Measurements from ENCODE around the gene EFS. TPM values are rescaled to one million over a fixed set of nuclear protein-coding genes. Genes with fewer than 3 reads are reported as not detected.
A peak's percentile ranks its signal among the peaks of the same experiment; 100 is the strongest.

The EFS gene
- polyA plus RNA-seq, 4 donors, result 0.54 to 11.5 (median 1.8) TPM

GRCh38 chr14:23320584-23321571 is 44.1 kb downstream of the EFS start, which contains the start of gene PABPN1:
PABPN1 (plus strand) TSS chr14:23321457; CDS start chr14:23321470, 13 bp downstream.
- 4% methylated on average over 56 to 63 of the region's 63 CpGs for WGBS, 3 donors
- Histone ChIP-seq H3K36me3 (ENCODE audit: control insufficient read depth in 3 of 3, insufficient read depth in 2 of 3, low read depth in 1 of 3, low read length in 3 of 3) (peaks cover 14 to 42% (median 16%) of the 10 kb centered on the region in 3 donors), H3K4me3 (ENCODE audit: low read depth in 1 of 3, low read length in 3 of 3) (peak within 1 kb of the TSS; percentile 64 to 99 (median 71)), H3K9me3 (ENCODE audit: control insufficient read depth in 2 of 2, insufficient read depth in 1 of 2, low read depth in 1 of 2, low read length in 1 of 2) (peaks cover 2 to 3% of the 10 kb centered on the region in 2 donors), H3K27me3 (ENCODE audit: control insufficient read depth in 3 of 3, insufficient read depth in 3 of 3, low read length in 3 of 3) (no peaks in the 10 kb centered on the region), H3K27ac (ENCODE audit: low read depth in 1 of 3, low read length in 2 of 3) (peak within 1 kb of the TSS; percentile 91 to 99 (median 98)), H3K4me1 (ENCODE audit: control insufficient read depth in 3 of 3, insufficient read depth in 2 of 3, low read depth in 1 of 3, low read length in 2 of 3) (peaks cover 2 to 15% (median 3%) of the 10 kb centered on the region in 3 donors)
- FAIRE-seq, result peak; percentile 64
- DNase-seq, result peak; percentile 100

GRCh38 chr14:23319746-23320583 is 45.0 kb downstream of the EFS start:
- DNase-seq, result no peak
- Histone ChIP-seq H3K9me3 (ENCODE audit: control insufficient read depth in 2 of 2, insufficient read depth in 1 of 2, low read depth in 1 of 2, low read length in 1 of 2) (peaks cover 2 to 3% of the 10 kb centered on the region in 2 donors), H3K27me3 (ENCODE audit: control insufficient read depth in 3 of 3, insufficient read depth in 3 of 3, low read length in 3 of 3) (no peaks in the 10 kb centered on the region), H3K27ac (ENCODE audit: low read depth in 1 of 3, low read length in 2 of 3) (peak overlapping the region; percentile 91 to 99 (median 98)), H3K4me1 (ENCODE audit: control insufficient read depth in 3 of 3, insufficient read depth in 2 of 3, low read depth in 1 of 3, low read length in 2 of 3) (peaks cover 2 to 15% (median 3%) of the 10 kb centered on the region in 3 donors), H3K36me3 (ENCODE audit: control insufficient read depth in 3 of 3, insufficient read depth in 2 of 3, low read depth in 1 of 3, low read length in 3 of 3) (peaks cover 10 to 35% (median 15%) of the 10 kb centered on the region in 3 donors), H3K4me3 (ENCODE audit: low read depth in 1 of 3, low read length in 3 of 3) (peak overlapping the region; percentile 36 to 48 (median 45))
- no peak for FAIRE-seq
- WGBS, 3 donors, result 84 to 91% (median 88%) methylated on average over 17 of the region's 17 CpGs

- WGBS, 3 donors, result 79 to 87% (median 83%) methylated on average over 5 of the region's 5 CpGs
- Histone ChIP-seq H3K36me3 (ENCODE audit: control insufficient read depth in 3 of 3, insufficient read depth in 2 of 3, low read depth in 1 of 3, low read length in 3 of 3) (peaks cover 0 to 21% (median 2%) of the 10 kb centered on the region in 3 donors), H3K4me3 (ENCODE audit: low read depth in 1 of 3, low read length in 3 of 3) (no peak overlapping the region), H3K4me1 (ENCODE audit: control insufficient read depth in 3 of 3, insufficient read depth in 2 of 3, low read depth in 1 of 3, low read length in 2 of 3) (peaks cover 0 to 8% (median 0%) of the 10 kb centered on the region in 3 donors), H3K27ac (ENCODE audit: low read depth in 1 of 3, low read length in 2 of 3) (no peak overlapping the region), H3K9me3 (ENCODE audit: control insufficient read depth in 2 of 2, insufficient read depth in 1 of 2, low read depth in 1 of 2, low read length in 1 of 2) (peaks cover 2 to 3% of the 10 kb centered on the region in 2 donors), H3K27me3 (ENCODE audit: control insufficient read depth in 3 of 3, insufficient read depth in 3 of 3, low read length in 3 of 3) (no peaks in the 10 kb centered on the region)
- FAIRE-seq, result no peak
- DNase-seq, result no peak
Measured at GRCh38 chr14:23316300-23316699, 48.7 kb downstream of the EFS start.

GRCh38 chr14:23310546-23310945 is 54.4 kb downstream of the EFS start:
- peaks cover 10 to 30% (median 11%) of the 10 kb centered on the region in 3 donors for H3K4me1 ChIP-seq (ENCODE audit: control insufficient read depth in 3 of 3, insufficient read depth in 2 of 3, low read depth in 1 of 3, low read length in 2 of 3)
- no peak overlapping the region for H3K4me3 ChIP-seq (ENCODE audit: low read depth in 1 of 3, low read length in 3 of 3)
- no peak overlapping the region for H3K27ac ChIP-seq (ENCODE audit: low read depth in 1 of 3, low read length in 2 of 3)
- no peaks in the 10 kb centered on the region for H3K27me3 ChIP-seq (ENCODE audit: control insufficient read depth in 3 of 3, insufficient read depth in 3 of 3, low read length in 3 of 3)
- 95 to 100% (median 100%) methylated on average over 1 of the region's 1 CpG for whole genome bisulfite sequencing, 3 donors
- H3K36me3 ChIP-seq (ENCODE audit: control insufficient read depth in 3 of 3, insufficient read depth in 2 of 3, low read depth in 1 of 3, low read length in 3 of 3), result peaks cover 0 to 38% (median 4%) of the 10 kb centered on the region in 3 donors
- DNase-seq (no peak), FAIRE-seq (no peak)
- no peaks in the 10 kb centered on the region for H3K9me3 ChIP-seq (ENCODE audit: control insufficient read depth in 2 of 2, insufficient read depth in 1 of 2, low read depth in 1 of 2, low read length in 1 of 2)

- no peak for DNase-seq
- no peak overlapping the region for H3K27ac ChIP-seq (ENCODE audit: low read depth in 1 of 3, low read length in 2 of 3)
- peaks cover 10 to 35% (median 11%) of the 10 kb centered on the region in 3 donors for H3K4me1 ChIP-seq (ENCODE audit: control insufficient read depth in 3 of 3, insufficient read depth in 2 of 3, low read depth in 1 of 3, low read length in 2 of 3)
- H3K36me3 ChIP-seq (ENCODE audit: control insufficient read depth in 3 of 3, insufficient read depth in 2 of 3, low read depth in 1 of 3, low read length in 3 of 3), result peaks cover 0 to 37% (median 2%) of the 10 kb centered on the region in 3 donors
- WGBS, 3 donors, result 73 to 86% (median 81%) methylated on average over 17 of the region's 17 CpGs
- no peaks in the 10 kb centered on the region for H3K27me3 ChIP-seq (ENCODE audit: control insufficient read depth in 3 of 3, insufficient read depth in 3 of 3, low read length in 3 of 3)
- no peak for FAIRE-seq
- H3K9me3 ChIP-seq (ENCODE audit: control insufficient read depth in 2 of 2, insufficient read depth in 1 of 2, low read depth in 1 of 2, low read length in 1 of 2), result no peaks in the 10 kb centered on the region
- H3K4me3 ChIP-seq (ENCODE audit: low read depth in 1 of 3, low read length in 3 of 3), result peak overlapping the region in 1 of 3 donors; percentile 89
Measured at GRCh38 chr14:23308721-23309445, 56.1 kb downstream of the EFS start.

- H3K36me3 ChIP-seq (ENCODE audit: control insufficient read depth in 3 of 3, insufficient read depth in 2 of 3, low read depth in 1 of 3, low read length in 3 of 3), result peaks cover 0 to 36% (median 2%) of the 10 kb centered on the region in 3 donors
- 87 to 88% (median 88%) methylated on average over 22 of the region's 22 CpGs for WGBS, 3 donors
- H3K9me3 ChIP-seq (ENCODE audit: control insufficient read depth in 2 of 2, insufficient read depth in 1 of 2, low read depth in 1 of 2, low read length in 1 of 2), result no peaks in the 10 kb centered on the region
- peak overlapping the region in 2 of 3 donors; percentile 76 to 96 for H3K27ac ChIP-seq (ENCODE audit: low read depth in 1 of 3, low read length in 2 of 3)
- DNase-seq (no peak), FAIRE-seq (no peak)
- H3K4me3 ChIP-seq (ENCODE audit: low read depth in 1 of 3, low read length in 3 of 3), result peak overlapping the region in 2 of 3 donors; percentile 57 to 89
- peaks cover 10 to 38% (median 11%) of the 10 kb centered on the region in 3 donors for H3K4me1 ChIP-seq (ENCODE audit: control insufficient read depth in 3 of 3, insufficient read depth in 2 of 3, low read depth in 1 of 3, low read length in 2 of 3)
- H3K27me3 ChIP-seq (ENCODE audit: control insufficient read depth in 3 of 3, insufficient read depth in 3 of 3, low read length in 3 of 3), result no peaks in the 10 kb centered on the region
Measured at GRCh38 chr14:23307687-23308644, 57.0 kb downstream of the EFS start.

- DNase-seq (no peak), FAIRE-seq (no peak)
- H3K36me3 ChIP-seq (ENCODE audit: control insufficient read depth in 3 of 3, insufficient read depth in 2 of 3, low read depth in 1 of 3, low read length in 3 of 3), result peaks cover 0 to 36% (median 2%) of the 10 kb centered on the region in 3 donors
- 10 to 18% (median 15%) methylated on average over 5 of the region's 5 CpGs for WGBS, 3 donors
- peak overlapping the region; percentile 1 to 96 (median 76) for H3K27ac ChIP-seq (ENCODE audit: low read depth in 1 of 3, low read length in 2 of 3)
- H3K4me3 ChIP-seq (ENCODE audit: low read depth in 1 of 3, low read length in 3 of 3), result peak overlapping the region; percentile 57 to 89 (median 57)
- no peaks in the 10 kb centered on the region for H3K27me3 ChIP-seq (ENCODE audit: control insufficient read depth in 3 of 3, insufficient read depth in 3 of 3, low read length in 3 of 3)
- no peaks in the 10 kb centered on the region for H3K9me3 ChIP-seq (ENCODE audit: control insufficient read depth in 2 of 2, insufficient read depth in 1 of 2, low read depth in 1 of 2, low read length in 1 of 2)
- H3K4me1 ChIP-seq (ENCODE audit: control insufficient read depth in 3 of 3, insufficient read depth in 2 of 3, low read depth in 1 of 3, low read length in 2 of 3), result peaks cover 10 to 43% (median 11%) of the 10 kb centered on the region in 3 donors
Measured at GRCh38 chr14:23307146-23307530, 57.8 kb downstream of the EFS start.
